H1 (cell line): ENCODE results near the gene CRHR1. TPM values are rescaled to one million over a fixed set of nuclear protein-coding genes. Genes with fewer than 3 reads are reported as not detected.

Experiments used
- CTCF ChIA-PET: fragments of 300-600 bp; sonication (Branson Sonifier 250); formaldehyde crosslinking; loops from one replicate; lab custom pipeline; 2021; ENCODE audit not compliant: partially characterized antibody; lab: Charles Lee
- POLR2A ChIA-PET: fragments of 300-600 bp; sonication (Branson Sonifier 250); formaldehyde crosslinking; loops from one replicate; lab custom pipeline; 2021; ENCODE audit warnings: inconsistent platforms; ENCODE audit not compliant: partially characterized antibody; lab: Charles Lee
- DNase-seq, 2 experiments: peaks; one replicate each; pipeline versions ENCODE4 v3.0.0 to v3.0.0-alpha.2; 2010 to 2022; ENCODE audit warnings: low spot score in 2 of 2, low read depth in 1 of 2, mixed read lengths in 1 of 2
- FAIRE-seq: peaks from 2 replicates; lab custom pipeline; 2011; peaks lifted over from hg19 to GRCh38; lab: Jason Lieb, UNC
- H2AFZ ChIP-seq: 2 replicates; pipeline ENCODE4 v1.8.1; 2012; ENCODE audit warnings: low read length, inconsistent platforms
- H2AK5ac ChIP-seq: 2 replicates; pipeline ENCODE4 v1.6.1; 2013; ENCODE audit warnings: low read depth, low read length
- H2BK120ac ChIP-seq: replicated peaks from 2 replicates; pipeline ENCODE3; 2013; ENCODE audit warnings: low read depth, low read length, inconsistent platforms
- H2BK12ac ChIP-seq: 2 replicates; pipeline ENCODE4 v1.6.1; 2013; ENCODE audit warnings: low read depth, low read length
- H2BK15ac ChIP-seq: 2 replicates; pipeline ENCODE4 v1.6.1; 2013; ENCODE audit warnings: low read length
- H2BK20ac ChIP-seq: 2 replicates; pipeline ENCODE4 v1.6.1; 2013; ENCODE audit warnings: low read length
- H2BK5ac ChIP-seq: 2 replicates; pipeline ENCODE4 v1.6.1; 2013; ENCODE audit warnings: low read depth, low read length
- H3K14ac ChIP-seq: 2 replicates; pipeline ENCODE4 v1.6.1; 2013; ENCODE audit warnings: inconsistent platforms; ENCODE audit not compliant: insufficient read length
- H3K18ac ChIP-seq: 2 replicates; pipeline ENCODE4 v1.6.1; 2013; ENCODE audit warnings: low read length; ENCODE audit errors: extremely low read depth
- H3K23ac ChIP-seq: 2 replicates; pipeline ENCODE4 v1.6.1; 2013; ENCODE audit warnings: inconsistent platforms; ENCODE audit not compliant: insufficient read length
- H3K23me2 ChIP-seq: 2 replicates; pipeline ENCODE4 v1.6.1; 2013; ENCODE audit warnings: low read depth, low read length
- H3K27ac ChIP-seq: 2 replicates; pipeline ENCODE4 v1.6.1; 2011; ENCODE audit warnings: low read depth, low read length, inconsistent platforms
- H3K27me3 ChIP-seq, 4 experiments: replicated peaks in 1 of 4; 1 replicate in 1 of 4; 2 replicates in 3 of 4; pipeline versions ENCODE4 v1.6.1 to v1.8.1; 2011 to 2013; ENCODE audit warnings: low read length in 3 of 4, mild to moderate bottlenecking in 3 of 4, inconsistent platforms in 2 of 4, mixed read lengths in 2 of 4, moderate library complexity in 1 of 4; ENCODE audit not compliant: control insufficient read depth in 3 of 4, insufficient read depth in 3 of 4; ENCODE audit errors: extremely low read depth in 1 of 4
- H3K36me3 ChIP-seq, 4 experiments: 2 replicates each; pipeline versions ENCODE4 v1.6.1 to v1.8.1; 2011 to 2013; ENCODE audit warnings: mild to moderate bottlenecking in 4 of 4, low read length in 3 of 4, moderate library complexity in 2 of 4, control low read depth in 1 of 4, inconsistent platforms in 1 of 4; ENCODE audit not compliant: insufficient read depth in 4 of 4, control insufficient read depth in 2 of 4
- H3K4ac ChIP-seq: replicated peaks from 2 replicates; pipeline ENCODE3; 2013; ENCODE audit warnings: low read length, low read depth, mixed read lengths, inconsistent platforms; ENCODE audit not compliant: insufficient read length
- H3K4me1 ChIP-seq, 4 experiments: replicated peaks in 1 of 4; 1 replicate in 1 of 4; 2 replicates in 3 of 4; pipeline versions ENCODE4 v1.6.1 to v1.8.1; 2011 to 2013; ENCODE audit warnings: low read length in 3 of 4, inconsistent platforms in 2 of 4, mixed read lengths in 1 of 4; ENCODE audit not compliant: insufficient read depth in 4 of 4, control insufficient read depth in 3 of 4
- H3K4me2 ChIP-seq, 2 experiments: 2 replicates each; pipeline versions ENCODE4 v1.6.1 to v1.8.1; 2011 to 2013; ENCODE audit warnings: low read depth in 2 of 2, low read length in 2 of 2, control low read depth in 1 of 2, inconsistent platforms in 1 of 2, mild to moderate bottlenecking in 1 of 2; ENCODE audit not compliant: insufficient read depth in 1 of 2
- H3K4me3 ChIP-seq, 4 experiments: fragments of 200-600, 300-600 bp in 1 of 4; sonication (generic), shearing (Covaris generic), sonication (Bioruptor Twin) in 1 of 4; 2 replicates each; pipeline versions ENCODE4 v1.5.1 to v1.8.1; 2011 to 2016; ENCODE audit warnings: low read length in 4 of 4, low read depth in 3 of 4, control low read depth in 2 of 4, inconsistent platforms in 2 of 4, mild to moderate bottlenecking in 2 of 4, mixed read lengths in 1 of 4, moderate library complexity in 1 of 4; ENCODE audit not compliant: insufficient read depth in 2 of 4; ENCODE audit errors: extremely low read depth in 1 of 4
- H3K56ac ChIP-seq: replicated peaks from 2 replicates; pipeline ENCODE3; 2013; ENCODE audit warnings: low read depth, mild to moderate bottlenecking, mixed read lengths, low read length, inconsistent platforms; ENCODE audit not compliant: insufficient read length
- H3K79me1 ChIP-seq: 2 replicates; pipeline ENCODE4 v1.6.1; 2013; ENCODE audit warnings: low read depth, low read length, control low read depth
- H3K79me2 ChIP-seq, 2 experiments: 2 replicates each; pipeline versions ENCODE4 v1.6.1 to v1.8.1; 2012 to 2013; ENCODE audit warnings: low read length in 2 of 2, mild to moderate bottlenecking in 2 of 2, inconsistent platforms in 1 of 2; ENCODE audit not compliant: insufficient read depth in 2 of 2, control insufficient read depth in 1 of 2
- H3K9ac ChIP-seq, 4 experiments: replicated peaks in 1 of 4; 1 replicate in 1 of 4; 2 replicates in 3 of 4; pipeline versions ENCODE4 v1.6.1 to v1.8.1; 2011 to 2013; ENCODE audit warnings: low read depth in 3 of 4, low read length in 3 of 4, control low read depth in 2 of 4, mild to moderate bottlenecking in 2 of 4, moderate library complexity in 2 of 4, inconsistent platforms in 1 of 4; ENCODE audit errors: extremely low read depth in 1 of 4
- H3K9me3 ChIP-seq, 2 experiments: 2 replicates each; pipeline versions ENCODE4 v1.6.1 to v1.8.1; 2012 to 2013; ENCODE audit warnings: mild to moderate bottlenecking in 2 of 2, moderate library complexity in 2 of 2, control low read depth in 1 of 2, inconsistent platforms in 1 of 2, low read depth in 1 of 2, low read length in 1 of 2, mixed read lengths in 1 of 2; ENCODE audit not compliant: insufficient read depth in 2 of 2
- H4K20me1 ChIP-seq, 2 experiments: replicated peaks in 1 of 2; 2 replicates each; pipeline versions ENCODE3 to v1.8.1; 2011 to 2013; ENCODE audit warnings: inconsistent platforms in 2 of 2, low read length in 2 of 2, mild to moderate bottlenecking in 1 of 2; ENCODE audit not compliant: insufficient read depth in 2 of 2, control insufficient read depth in 1 of 2
- H4K5ac ChIP-seq: 2 replicates; pipeline ENCODE4 v1.6.1; 2013; ENCODE audit warnings: low read length, low read depth, mixed read lengths, inconsistent platforms; ENCODE audit not compliant: insufficient read length
- H4K8ac ChIP-seq: 2 replicates; pipeline ENCODE4 v1.8.0; 2013; ENCODE audit warnings: mild to moderate bottlenecking, moderate library complexity, low read length, inconsistent platforms; ENCODE audit not compliant: insufficient read depth; ENCODE audit errors: extremely low read depth
- H4K91ac ChIP-seq: replicated peaks from 2 replicates; pipeline ENCODE3; 2013; ENCODE audit warnings: low read length, mixed read lengths, inconsistent platforms; ENCODE audit not compliant: insufficient read length
- CHD1 ChIP-seq: IDR thresholded peaks from 2 replicates; pipeline ENCODE4 v1.6.1; 2012; ENCODE audit warnings: low read depth, low read length, improper control_type of control experiment
- CHD2 ChIP-seq: IDR thresholded peaks from 2 replicates; pipeline ENCODE4 v1.6.1; 2012; ENCODE audit warnings: low read length, improper control_type of control experiment
- FOSL1 ChIP-seq: IDR thresholded peaks from 2 replicates; pipeline ENCODE4 v1.6.1; 2011; ENCODE audit warnings: mild to moderate bottlenecking, low read depth, low read length, moderate library complexity; ENCODE audit not compliant: insufficient read depth
- HDAC2 ChIP-seq, 2 experiments: fragments of 300-600 bp in 1 of 2; sonication (generic) in 1 of 2; IDR thresholded peaks; 2 replicates each; pipeline ENCODE4 v1.6.1; 2011 to 2012; ENCODE audit warnings: low read depth in 2 of 2, low read length in 2 of 2, mild to moderate bottlenecking in 2 of 2, moderate library complexity in 2 of 2, borderline replicate concordance in 1 of 2, inconsistent platforms in 1 of 2
- KDM4A ChIP-seq: IDR thresholded peaks from one replicate; pipeline ENCODE4 v1.7.1; 2012; ENCODE audit warnings: low read depth, mild to moderate bottlenecking, moderate library complexity, low read length, inconsistent platforms; ENCODE audit not compliant: severe bottlenecking
- NANOG ChIP-seq: IDR thresholded peaks from 2 replicates; pipeline ENCODE4 v1.6.1; 2011; ENCODE audit warnings: low read length, low read depth, mild to moderate bottlenecking, inconsistent platforms; ENCODE audit not compliant: insufficient read depth, poor library complexity, severe bottlenecking
- POLR2A ChIP-seq, 2 experiments: IDR thresholded peaks; 1 replicate in 1 of 2; 2 replicates in 1 of 2; pipeline ENCODE4 v1.6.1; 2011; ENCODE audit warnings: low read depth in 2 of 2, low read length in 2 of 2, mild to moderate bottlenecking in 2 of 2; ENCODE audit errors: control extremely low read depth in 1 of 2
- POLR2AphosphoS5 ChIP-seq: IDR thresholded peaks from 2 replicates; pipeline ENCODE4 v1.6.1; 2011; ENCODE audit warnings: low read depth, low read length
- WGBS, 2 experiments: shearing (Covaris generic) in 1 of 2; methylation state at CpG; one replicate each; pipeline versions ENCODE4 v1.1.6 to v1.1.7; 2013 to 2015; ENCODE audit warnings: low lambda C conversion rate in 2 of 2, mixed read lengths in 2 of 2, inconsistent platforms in 1 of 2, low coverage in 1 of 2, missing lambda C conversion rate in 1 of 2; ENCODE audit not compliant: insufficient replicate concordance in 2 of 2, insufficient coverage in 1 of 2, insufficient read length in 1 of 2; ENCODE audit errors: extremely low coverage in 1 of 2, missing lambda C conversion rate in 1 of 2; 5-methylcytosine and 5-hydroxymethylcytosine counted together
- polyA plus RNA-seq, 7 experiments: library from polyadenylated mRNA; depleted of rRNA in 3 of 7; stranded (reverse) in 5 of 7; unstranded in 2 of 7; fragments of >200 nt in 5 of 7; fragments of 200-250 nt in 2 of 7; gene quantifications; 1 replicate in 5 of 7; 2 replicates in 1 of 7; 4 replicates in 1 of 7; pipeline versions ENCODE4 v1.2.1 to v1.2.3, GENCODE V29; 2011 to 2013; ENCODE audit warnings: missing spikeins in 2 of 7, mixed read lengths in 2 of 7
- total RNA-seq: library from RNA; stranded (reverse); fragmentation: NEBNext Ultra II Directional; extraction: Animal tissue kit (Norgen Biotek cat#: 25700); gene quantifications from 2 replicates; pipeline ENCODE4 v1.2.1, GENCODE V29; 2021
- TF ChIP-seq, protein P1 (sequence below), 3 experiments: IDR thresholded peaks; 1 replicate in 2 of 3; 2 replicates in 1 of 3; pipeline versions ENCODE4 v1.5.1 to v1.6.1; 2011; ENCODE audit warnings: low read length in 3 of 3, mild to moderate bottlenecking in 3 of 3, inconsistent platforms in 2 of 3, low read depth in 1 of 3, moderate library complexity in 1 of 3; ENCODE audit not compliant: insufficient read depth in 1 of 3; ENCODE audit errors: control extremely low read depth in 1 of 3

CRHR1 gene
- total and polyA plus RNA-seq, 2 of the 8 experiments (the other 6 are each of a cell fraction or from before 2014, with no cell fraction given) = 0.56 to 1.7 TPM

DNA sequence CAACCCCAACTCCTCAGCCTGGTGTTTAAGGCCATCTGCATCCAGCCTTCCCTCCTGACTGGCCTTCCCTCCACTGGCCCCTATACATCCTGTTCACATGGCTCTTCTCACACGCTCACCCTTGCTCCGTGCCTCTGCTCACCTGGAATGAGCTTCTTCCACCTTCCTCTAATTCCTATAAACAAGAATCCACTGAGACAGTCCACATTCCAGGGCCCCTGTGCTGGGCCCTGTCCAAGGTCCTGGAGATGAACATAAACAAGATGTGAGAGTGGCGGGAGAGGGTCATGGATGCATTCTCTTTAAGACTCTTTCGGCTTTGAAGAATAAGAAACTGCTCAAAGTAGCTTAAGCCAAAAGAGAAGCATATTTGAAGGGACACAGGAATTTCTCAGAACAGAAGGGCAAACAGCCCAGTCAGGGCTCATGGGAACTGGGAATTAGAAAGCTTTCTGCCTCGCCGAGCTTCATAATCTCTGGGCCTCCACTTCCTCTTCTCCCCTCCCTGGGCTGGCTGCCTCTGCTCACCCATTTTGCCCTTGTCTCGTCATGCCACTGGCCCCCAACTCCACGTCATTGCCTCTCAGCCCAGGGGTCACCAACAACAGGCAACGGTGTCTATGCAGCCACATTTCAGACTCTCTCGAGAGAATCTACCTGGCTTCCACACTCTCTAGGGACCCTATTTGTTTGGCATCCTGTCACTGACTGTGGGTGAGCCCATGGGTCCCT lies 74.0 kb downstream of the CRHR1 start:
- no peaks in the 10 kb centered on the region for H3K79me2 ChIP-seq
- H2BK20ac ChIP-seq = no peak overlapping the region
- no peak overlapping the region for H2BK15ac ChIP-seq
- H3K4me1 ChIP-seq = no peaks in the 10 kb centered on the region
- WGBS, 2 experiments = 66% methylated on average over 10 of the region's 10 CpGs; no CpG with 5 or more reads in 1 of the 2 experiments
- no peak overlapping the region for H4K5ac ChIP-seq
- POLR2A ChIA-PET = interaction anchor here (1.0 kb wide), 1 partner anchor 12 kb away, joined by 3 read pairs; no protein-coding TSS in a partner anchor
- DNase-seq = peak in 1 of 2 experiments; percentile 70
- no peak overlapping the region for H3K14ac ChIP-seq
- CTCF ChIA-PET = interaction anchor here (0.9 to 2.0 kb wide), 9 partner anchors 9 to 217 kb away, joined by 3 to 7 read pairs (median 3); no protein-coding TSS in a partner anchor
- H2BK12ac ChIP-seq = no peak overlapping the region
- H3K23me2 ChIP-seq = no peaks in the 10 kb centered on the region
- H2BK5ac ChIP-seq = no peak overlapping the region
- H3K18ac ChIP-seq = no peak overlapping the region
- no peaks in the 10 kb centered on the region for H3K79me1 ChIP-seq
- H2BK120ac ChIP-seq = no peak overlapping the region
- peak; percentile 71 for FAIRE-seq
- no peak overlapping the region for H3K56ac ChIP-seq
- no peaks in the 10 kb centered on the region for H3K27me3 ChIP-seq
- no peak overlapping the region for H3K23ac ChIP-seq
- peak overlapping the region in 1 of 4 experiments; percentile 22; a peak in 1 of 7 replicates for H3K9ac ChIP-seq
- H3K4ac ChIP-seq = no peak overlapping the region
- H3K4me2 ChIP-seq = no peak overlapping the region
- no peak overlapping the region for H3K27ac ChIP-seq
- no peak overlapping the region for H4K91ac ChIP-seq
- H2AK5ac ChIP-seq = no peak overlapping the region
- no peaks in the 10 kb centered on the region for H3K9me3 ChIP-seq
- no peak overlapping the region for H3K4me3 ChIP-seq
- H4K20me1 ChIP-seq = peaks cover 0 to 1% of the 10 kb centered on the region in 2 experiments
- no peaks in the 10 kb centered on the region; a peak in 1 of 8 replicates for H3K36me3 ChIP-seq
- no peak overlapping the region for H2AFZ ChIP-seq
- no peak overlapping the region for H4K8ac ChIP-seq
- no peak for TF ChIP-seq CHD2
- no peak for TF ChIP-seq FOSL1
- no peak for TF ChIP-seq POLR2AphosphoS5
- no peak for TF ChIP-seq KDM4A
- TF ChIP-seq, protein P1, sequence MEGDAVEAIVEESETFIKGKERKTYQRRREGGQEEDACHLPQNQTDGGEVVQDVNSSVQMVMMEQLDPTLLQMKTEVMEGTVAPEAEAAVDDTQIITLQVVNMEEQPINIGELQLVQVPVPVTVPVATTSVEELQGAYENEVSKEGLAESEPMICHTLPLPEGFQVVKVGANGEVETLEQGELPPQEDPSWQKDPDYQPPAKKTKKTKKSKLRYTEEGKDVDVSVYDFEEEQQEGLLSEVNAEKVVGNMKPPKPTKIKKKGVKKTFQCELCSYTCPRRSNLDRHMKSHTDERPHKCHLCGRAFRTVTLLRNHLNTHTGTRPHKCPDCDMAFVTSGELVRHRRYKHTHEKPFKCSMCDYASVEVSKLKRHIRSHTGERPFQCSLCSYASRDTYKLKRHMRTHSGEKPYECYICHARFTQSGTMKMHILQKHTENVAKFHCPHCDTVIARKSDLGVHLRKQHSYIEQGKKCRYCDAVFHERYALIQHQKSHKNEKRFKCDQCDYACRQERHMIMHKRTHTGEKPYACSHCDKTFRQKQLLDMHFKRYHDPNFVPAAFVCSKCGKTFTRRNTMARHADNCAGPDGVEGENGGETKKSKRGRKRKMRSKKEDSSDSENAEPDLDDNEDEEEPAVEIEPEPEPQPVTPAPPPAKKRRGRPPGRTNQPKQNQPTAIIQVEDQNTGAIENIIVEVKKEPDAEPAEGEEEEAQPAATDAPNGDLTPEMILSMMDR (IDR thresholded peaks at IDR 0.05; ENCODE audit: control extremely low read depth in 1 of 3, insufficient read depth in 1 of 3, low read depth in 1 of 3, low read length in 3 of 3) = no peak
- TF ChIP-seq HDAC2 (IDR thresholded peaks at IDR 0.05; ENCODE audit: borderline replicate concordance in 1 of 2, low read depth in 2 of 2, low read length in 2 of 2) = peak in 1 of 2 experiments; percentile 79; a peak in 1 of 4 replicates
- TF ChIP-seq NANOG = no peak
- no peak for TF ChIP-seq POLR2A (IDR thresholded peaks at IDR 0.05; ENCODE audit: control extremely low read depth in 1 of 2, low read depth in 2 of 2, low read length in 2 of 2)
- TF ChIP-seq CHD1 = no peak
